Karpas-422 (cell line): Measurements from ENCODE around the gene TNS3. TPM values are rescaled to one million over a fixed set of nuclear protein-coding genes. Genes with fewer than 3 reads are reported as not detected.

Experiments used
- DNase-seq: peaks from one replicate; pipeline ENCODE4 v3.0.0-alpha.2; 2015
- H2AFZ ChIP-seq: fragments of 200-600 bp; sonication (generic); 2 replicates; pipeline ENCODE4 v1.6.1; 2014; ENCODE audit warnings: antibody characterized with exemption, low read length, mixed read lengths
- H3K27ac ChIP-seq: fragments of 200-600 bp; sonication (generic); 2 replicates; pipeline ENCODE4 v1.5.1; 2014; ENCODE audit warnings: mild to moderate bottlenecking, low read length, moderate library complexity
- H3K27me3 ChIP-seq: fragments of 200-600 bp; sonication (generic); 2 replicates; pipeline ENCODE4 v1.6.1; 2014; ENCODE audit warnings: low read length, mixed read lengths
- H3K36me3 ChIP-seq: fragments of 200-600 bp; sonication (generic); 2 replicates; pipeline ENCODE4 v1.6.1; 2014; ENCODE audit warnings: low read length, mixed read lengths; ENCODE audit not compliant: insufficient read depth
- H3K4me1 ChIP-seq: fragments of 200-600 bp; sonication (generic); 2 replicates; pipeline ENCODE4 v1.6.1; 2014; ENCODE audit warnings: mild to moderate bottlenecking, low read length, mixed read lengths
- H3K4me2 ChIP-seq: fragments of 200-600 bp; sonication (generic); 2 replicates; pipeline ENCODE4 v1.6.1; 2014; ENCODE audit warnings: low read length, low read depth, mild to moderate bottlenecking; ENCODE audit not compliant: poor library complexity, severe bottlenecking
- H3K4me3 ChIP-seq: fragments of 200-600 bp; sonication (generic); 2 replicates; pipeline ENCODE4 v1.5.1; 2014; ENCODE audit warnings: mild to moderate bottlenecking, antibody characterized with exemption, low read length, mixed read lengths
- H3K79me2 ChIP-seq: fragments of 200-600 bp; sonication (generic); 2 replicates; pipeline ENCODE4 v1.6.1; 2014; ENCODE audit warnings: mild to moderate bottlenecking, low read length, mixed read lengths
- H3K9ac ChIP-seq: fragments of 200-600 bp; sonication (generic); 2 replicates; pipeline ENCODE4 v1.6.0; 2014; ENCODE audit warnings: low read length
- H3K9me2 ChIP-seq: fragments of 200-600 bp; sonication (generic), shearing (Covaris generic); replicated peaks from 2 replicates; pipeline ENCODE4 v1.6.0; 2014; ENCODE audit warnings: mild to moderate bottlenecking, low read length, moderate library complexity; ENCODE audit not compliant: insufficient read depth
- H3K9me3 ChIP-seq: fragments of 300-700, 200-600 bp; sonication (generic); 2 replicates; pipeline ENCODE4 v1.6.1; 2014; ENCODE audit warnings: low read length, mixed read lengths
- H4K20me1 ChIP-seq: fragments of 200-600 bp; sonication (generic); 2 replicates; pipeline ENCODE4 v1.6.1; 2014; ENCODE audit warnings: mild to moderate bottlenecking, antibody characterized with exemption, low read length, low read depth; ENCODE audit not compliant: insufficient read depth
- total RNA-seq: library from RNA; depleted of rRNA; stranded (reverse); fragments of >200 nt; shearing (Covaris generic); gene quantifications from 2 replicates; pipeline ENCODE4 v1.2.3, GENCODE V29; 2014; ENCODE audit warnings: low replicate concordance

TNS3 gene
- total RNA-seq, 1 experiment from 2014 or later, result 56.6 TPM

- Histone ChIP-seq H3K9me3 (no peaks in the 10 kb centered on the region), H3K4me1 (peaks cover 50% of the 10 kb centered on the region), H3K79me2 (peaks cover 84% of the 10 kb centered on the region), H4K20me1 (0 out of 2 replicates have a peak, but pooled peaks cover 3% of the 10 kb centered on the region), H3K9me2 (no peaks in the 10 kb centered on the region), H3K9ac (no peak overlapping the region), H3K27me3 (no peaks in the 10 kb centered on the region), H3K36me3 (no peaks in the 10 kb centered on the region), H2AFZ (no peak overlapping the region), H3K4me2 (no peak overlapping the region), H3K27ac (no peak overlapping the region), H3K4me3 (no peak overlapping the region)
- no peak for DNase-seq
Observed at GRCh38 chr7:47477191-47478016, 104.5 kb downstream of the TNS3 start.

DNA sequence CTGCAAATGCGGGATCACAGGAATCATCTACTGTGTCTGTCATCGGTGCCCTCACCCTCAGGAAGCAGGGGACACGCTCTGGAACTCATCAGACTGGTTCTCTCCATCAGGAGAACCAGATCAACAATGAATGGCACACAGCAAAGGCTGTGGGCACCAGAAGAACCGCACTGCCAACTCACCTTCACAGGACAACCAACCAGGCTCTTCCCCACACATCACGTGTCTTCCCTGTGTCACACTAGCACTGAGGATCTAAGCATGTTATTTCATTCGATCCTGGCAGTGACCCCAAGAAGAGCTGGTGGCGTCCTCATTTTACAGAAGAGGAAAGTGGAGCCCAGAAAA lies 106.1 kb downstream of the TNS3 start:
- no peak for DNase-seq
- Histone ChIP-seq H3K9ac (no peak overlapping the region), H3K27me3 (no peaks in the 10 kb centered on the region), H3K4me3 (no peak overlapping the region), H4K20me1 (0 out of 2 replicates have a peak, but pooled peaks cover 3% of the 10 kb centered on the region), H3K4me1 (peaks cover 40% of the 10 kb centered on the region), H3K4me2 (no peak overlapping the region), H3K27ac (no peak overlapping the region), H3K9me2 (no peaks in the 10 kb centered on the region), H3K9me3 (no peaks in the 10 kb centered on the region), H3K79me2 (peaks cover 68% of the 10 kb centered on the region), H2AFZ (no peak overlapping the region), H3K36me3 (no peaks in the 10 kb centered on the region)

- Histone ChIP-seq H4K20me1 (0 out of 2 replicates have a peak, but pooled peaks cover 3% of the 10 kb centered on the region), H2AFZ (no peak overlapping the region), H3K9me2 (no peaks in the 10 kb centered on the region), H3K4me2 (no peak overlapping the region), H3K36me3 (no peaks in the 10 kb centered on the region), H3K79me2 (peaks cover 62% of the 10 kb centered on the region), H3K27me3 (no peaks in the 10 kb centered on the region), H3K27ac (no peak overlapping the region), H3K9me3 (no peaks in the 10 kb centered on the region), H3K4me1 (peaks cover 35% of the 10 kb centered on the region), H3K9ac (no peak overlapping the region), H3K4me3 (no peak overlapping the region)
- DNase-seq, result peak; percentile 55
Observed at GRCh38 chr7:47474937-47475879, 106.7 kb downstream of the TNS3 start.

DNA sequence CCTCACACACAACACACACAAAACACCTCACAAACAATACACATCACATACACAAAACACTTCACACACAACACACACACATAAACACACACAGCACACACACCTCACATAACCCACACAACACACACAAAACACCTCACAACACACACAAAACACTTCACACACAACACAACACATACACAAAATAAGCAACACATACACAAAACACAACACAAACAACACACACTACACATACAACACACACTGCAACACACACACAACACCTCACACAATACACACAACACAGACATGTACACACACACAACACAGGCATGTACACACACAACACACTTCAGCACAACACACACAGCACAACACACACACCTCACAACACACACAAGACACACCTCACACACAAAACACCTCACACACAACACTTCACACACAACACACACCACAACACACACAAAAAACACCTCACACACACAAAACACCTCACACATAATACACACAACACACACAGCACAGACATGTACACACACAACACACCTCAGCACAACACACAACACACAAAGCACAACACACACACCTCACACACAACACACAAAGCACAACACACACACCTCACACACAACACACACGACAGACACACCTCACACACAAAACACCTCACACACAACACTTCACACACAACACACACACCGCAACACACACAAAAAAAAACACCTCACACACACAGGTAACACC lies 107.5 kb downstream of the TNS3 start:
- 0 out of 2 replicates have a peak, but pooled peaks cover 3% of the 10 kb centered on the region for H4K20me1 ChIP-seq
- no peaks in the 10 kb centered on the region for H3K27me3 ChIP-seq
- H3K79me2 ChIP-seq, result peaks cover 55% of the 10 kb centered on the region
- DNase-seq, result peak; percentile 39
- no peak overlapping the region for H3K9ac ChIP-seq
- H3K4me2 ChIP-seq, result no peak overlapping the region
- no peaks in the 10 kb centered on the region for H3K9me3 ChIP-seq
- peak overlapping the region; percentile 29 for H3K27ac ChIP-seq
- no peaks in the 10 kb centered on the region for H3K9me2 ChIP-seq
- no peaks in the 10 kb centered on the region for H3K36me3 ChIP-seq
- no peak overlapping the region for H3K4me3 ChIP-seq
- no peak overlapping the region for H2AFZ ChIP-seq
- H3K4me1 ChIP-seq, result peaks cover 35% of the 10 kb centered on the region

DNA sequence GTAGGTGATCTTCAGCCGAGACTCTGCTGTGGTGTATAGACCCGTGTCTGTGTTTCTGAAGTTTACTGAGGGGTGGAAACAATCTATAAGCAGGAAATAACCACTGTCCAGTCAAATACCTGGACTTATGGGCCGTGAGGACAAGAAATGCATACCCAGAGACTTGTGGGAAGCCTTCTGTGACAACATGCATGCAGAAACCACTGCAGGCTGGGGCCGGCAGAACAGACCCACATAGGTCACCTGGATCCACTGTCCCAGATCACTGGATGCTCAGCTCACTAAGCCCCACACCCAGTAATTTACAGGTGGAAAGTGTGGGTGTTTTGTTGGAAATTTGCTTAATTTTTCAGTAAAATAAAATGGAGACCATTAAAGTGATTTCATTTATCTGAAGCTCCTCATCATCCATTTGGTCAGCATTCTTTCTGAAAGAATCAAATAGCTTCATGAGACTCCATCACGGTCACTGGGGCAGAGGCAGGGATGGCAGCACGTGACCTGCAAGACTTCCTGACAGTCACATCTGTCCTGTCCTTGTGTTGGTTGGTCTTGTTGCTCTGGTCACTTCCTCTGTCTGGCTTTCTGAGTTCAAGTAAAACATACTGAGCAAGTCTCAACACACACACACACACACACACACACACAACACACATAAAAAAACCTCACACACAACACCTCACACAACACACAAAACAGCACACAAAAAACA lies 108.3 kb downstream of the TNS3 start:
- peaks cover 35% of the 10 kb centered on the region for H3K4me1 ChIP-seq
- H4K20me1 ChIP-seq, result 0 out of 2 replicates have a peak, but pooled peaks cover 3% of the 10 kb centered on the region
- H3K9me2 ChIP-seq, result no peaks in the 10 kb centered on the region
- no peaks in the 10 kb centered on the region for H3K27me3 ChIP-seq
- H3K9ac ChIP-seq, result no peak overlapping the region
- no peak overlapping the region for H3K4me3 ChIP-seq
- no peak for DNase-seq
- H2AFZ ChIP-seq, result no peak overlapping the region
- H3K36me3 ChIP-seq, result no peaks in the 10 kb centered on the region
- peak overlapping the region; percentile 29 for H3K27ac ChIP-seq
- no peak overlapping the region for H3K4me2 ChIP-seq
- no peaks in the 10 kb centered on the region for H3K9me3 ChIP-seq
- H3K79me2 ChIP-seq, result peaks cover 57% of the 10 kb centered on the region

GRCh38 chr7:47472444-47473157 lies 109.3 kb downstream of the TNS3 start:
- Histone ChIP-seq H3K27me3 (no peaks in the 10 kb centered on the region), H3K9me3 (no peaks in the 10 kb centered on the region), H3K79me2 (peaks cover 51% of the 10 kb centered on the region), H3K9ac (no peak overlapping the region), H3K9me2 (no peaks in the 10 kb centered on the region), H3K4me3 (no peak overlapping the region), H3K4me1 (peaks cover 35% of the 10 kb centered on the region), H2AFZ (no peak overlapping the region), H3K36me3 (no peaks in the 10 kb centered on the region), H3K4me2 (no peak overlapping the region), H3K27ac (peak overlapping the region; percentile 29), H4K20me1 (no peaks in the 10 kb centered on the region)
- DNase-seq, result peak; percentile 51

GRCh38 chr7:47471831-47472230 lies 110.1 kb downstream of the TNS3 start:
- Histone ChIP-seq H3K27me3 (no peaks in the 10 kb centered on the region), H4K20me1 (no peaks in the 10 kb centered on the region), H3K9ac (no peak overlapping the region), H3K36me3 (no peaks in the 10 kb centered on the region), H2AFZ (no peak overlapping the region), H3K27ac (no peak overlapping the region), H3K9me2 (no peaks in the 10 kb centered on the region), H3K4me1 (peaks cover 35% of the 10 kb centered on the region), H3K4me2 (no peak overlapping the region), H3K4me3 (no peak overlapping the region), H3K79me2 (peaks cover 48% of the 10 kb centered on the region), H3K9me3 (no peaks in the 10 kb centered on the region)
- no peak for DNase-seq
